ENCODE measurements around the gene GAB2. TPM values are rescaled to one million over a fixed set of nuclear protein-coding genes. Genes with fewer than 3 reads are reported as not detected.

GAB2 gene
- total and polyA plus RNA-seq, 10 of the 15 experiments (the other 5 are each of a cell fraction or from before 2014, with no cell fraction given) = 0.69 to 12.6 (median 3.8) TPM

GRCh38 chr11:78171951-78172350 is 245.7 kb downstream of the GAB2 start:
- Histone ChIP-seq H3K36me3 (ENCODE audit: control insufficient read depth in 2 of 2, insufficient read depth in 2 of 2, low read length in 1 of 2) (peaks cover 0 to 4% of the 10 kb centered on the region in 2 experiments; a peak in 3 of 4 replicates), H4K20me1 (ENCODE audit: control insufficient read depth, insufficient read depth) (no peaks in the 10 kb centered on the region), H3K4me2 (ENCODE audit: control insufficient read depth, insufficient read depth) (no peak overlapping the region), H3K4me1 (ENCODE audit: control insufficient read depth, insufficient read depth, low read length) (no peaks in the 10 kb centered on the region), H3K4me3 (no peak overlapping the region), H3K79me2 (ENCODE audit: control insufficient read depth, insufficient read depth, low read length) (no peaks in the 10 kb centered on the region), H3K9me3 (replicated peaks; ENCODE audit: control insufficient read depth, insufficient read depth, low read length) (no peaks in the 10 kb centered on the region), H3K27me3 (replicated peaks in 1 of 2; ENCODE audit: control insufficient read depth in 2 of 2, insufficient read depth in 2 of 2, low read length in 1 of 2) (no peaks in the 10 kb centered on the region), H3K27ac (ENCODE audit: control insufficient read depth, insufficient read depth) (no peak overlapping the region), H3K9ac (ENCODE audit: control insufficient read depth, insufficient read depth, low read length) (no peak overlapping the region), H2AFZ (ENCODE audit: control insufficient read depth, low read depth, low read length) (no peak overlapping the region)
- ChIA-PET CTCF (no interaction called here), SMC1A (ENCODE audit: uncharacterized antibody, unreplicated experiment) (interaction anchor here (1.4 kb wide), 1 partner anchor 29 kb away, joined by 3 read pairs; no protein-coding TSS in a partner anchor), RAD21 (ENCODE audit: unreplicated experiment) (no interaction called here), POLR2A (no interaction called here)
- intact Hi-C loops (cut with micrococcal nuclease; ENCODE audit: unreplicated experiment) = no loop called here
- ATAC-seq (no peak), FAIRE-seq (no peak), DNase-seq (ENCODE audit: low read depth, low spot score) (no peak)
- in situ Hi-C loops (cut with MboI) = no loop called here
- no peak for TF ChIP-seq EP300 (IDR thresholded peaks at IDR 0.05; ENCODE audit: borderline replicate concordance in 1 of 2, control insufficient read depth in 1 of 2, low read depth in 2 of 2, low read length in 2 of 2)
- TF ChIP-seq IKZF2 (IDR thresholded peaks at IDR 0.05) = no peak
- TF ChIP-seq TARDBP (IDR thresholded peaks at IDR 0.05; ENCODE audit: borderline replicate concordance) = no peak
- no peak for TF ChIP-seq SREBF2 (IDR thresholded peaks at IDR 0.05; ENCODE audit: low read length)
- no peak for TF ChIP-seq PKNOX1 (IDR thresholded peaks at IDR 0.05)
- no peak for TF ChIP-seq FOS (IDR thresholded peaks at IDR 0.05; ENCODE audit: borderline replicate concordance, extremely low read depth, insufficient read length)
- no peak for TF ChIP-seq TCF3 (IDR thresholded peaks at IDR 0.05; ENCODE audit: borderline replicate concordance, insufficient read depth, low read depth, low read length)
- no peak for TF ChIP-seq CTCF (IDR thresholded peaks at IDR 0.05 in 2 of 3, conservative IDR thresholded peaks at IDR 0.05 in 1 of 3; ENCODE audit: control insufficient read depth in 2 of 3, extremely low read depth in 1 of 3, insufficient read depth in 1 of 3, low read depth in 3 of 3, low read length in 3 of 3)
- no peak for TF ChIP-seq PRDM15 (CRISPR knock-in tag; IDR thresholded peaks at IDR 0.05)
- WGBS (ENCODE audit: insufficient coverage, insufficient replicate concordance, low lambda C conversion rate, missing lambda C conversion rate) = 73% methylated on average over 6 of the region's 6 CpGs
- BruUV-seq (replicated peaks) = no TSS peak
